HG03139 (cell line): ENCODE data around the gene HOXB2.

ENCODE experiments used
- ATAC-seq: cut with Tn5 transposase; IDR thresholded peaks from one replicate; pipeline ENCODE4 v1.9.1; 2021; ENCODE audit not compliant: unreplicated experiment

HOXB2 gene

GRCh38 chr17:48566717-48567116, 21.8 kb upstream of the HOXB2 start:
- no peak for ATAC-seq

DNA sequence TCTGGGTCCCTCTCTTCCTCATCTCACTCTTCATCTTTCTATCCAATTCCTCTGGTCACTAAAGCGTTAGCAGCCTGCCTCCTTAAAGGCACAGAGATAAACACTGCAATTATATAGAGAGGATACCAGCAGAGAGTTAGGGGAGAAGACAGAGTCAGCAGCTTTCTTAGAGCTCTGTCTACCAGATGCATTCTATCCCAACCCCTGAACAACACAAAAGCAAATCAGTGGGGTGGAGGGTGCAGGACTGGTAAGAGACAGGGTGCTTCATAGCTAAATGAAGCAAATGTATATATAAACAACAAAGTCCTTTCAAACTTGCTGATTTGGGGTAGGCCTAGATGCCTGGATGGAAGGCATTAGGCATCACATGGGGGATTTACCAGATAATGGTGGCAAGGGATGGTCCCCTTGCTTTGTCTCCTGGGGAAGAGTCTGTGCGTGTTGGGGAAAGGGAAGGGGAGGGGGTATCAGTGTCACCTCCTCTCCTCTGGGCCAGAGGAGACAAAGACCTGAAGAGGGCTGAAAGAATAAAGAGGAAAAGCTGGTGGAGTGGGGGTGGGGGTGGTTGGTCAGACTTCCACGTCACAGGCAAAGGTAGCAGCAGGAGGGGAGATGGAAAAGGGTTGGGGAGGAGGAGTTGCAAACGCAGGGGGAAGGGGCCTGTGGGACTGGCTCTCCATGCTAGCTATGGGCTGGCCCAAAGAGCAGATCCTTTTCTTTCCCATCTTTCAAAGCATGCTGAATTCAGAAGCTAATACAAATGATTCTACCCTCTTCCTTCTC, 21.2 kb upstream of the HOXB2 start:
- no peak for ATAC-seq

DNA sequence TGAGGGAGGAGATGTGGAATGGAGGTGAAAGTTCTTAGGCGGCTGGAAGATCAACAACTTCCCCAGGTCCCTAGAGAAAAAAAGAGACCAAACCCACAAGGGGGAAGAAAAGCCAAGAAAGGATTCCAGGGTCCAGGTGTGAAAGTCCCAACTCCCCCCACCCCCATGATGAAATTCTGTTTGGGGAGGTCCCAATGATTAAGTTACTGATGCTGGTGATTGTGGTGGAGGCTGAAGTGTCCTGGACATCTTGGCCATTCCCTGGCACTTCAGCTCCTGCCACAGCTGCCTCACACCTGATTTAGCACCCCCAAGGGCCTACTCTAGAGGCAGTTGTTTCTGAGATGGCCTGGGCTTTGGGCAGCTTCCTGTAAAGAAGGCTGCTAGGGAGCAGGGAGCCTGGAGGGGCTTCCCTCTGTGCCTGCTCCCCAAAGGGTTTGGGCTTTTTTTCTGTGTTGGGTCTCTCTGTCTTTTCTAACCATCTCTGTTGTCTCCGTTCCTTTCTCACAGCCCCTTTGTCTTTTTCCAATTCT, 20.2 kb upstream of the HOXB2 start:
- no peak for ATAC-seq

- no peak for ATAC-seq
Measured at GRCh38 chr17:48564188-48565021, 19.5 kb upstream of the HOXB2 start.

GRCh38 chr17:48563867-48564187, 18.9 kb upstream of the HOXB2 start:
- no peak for ATAC-seq

DNA sequence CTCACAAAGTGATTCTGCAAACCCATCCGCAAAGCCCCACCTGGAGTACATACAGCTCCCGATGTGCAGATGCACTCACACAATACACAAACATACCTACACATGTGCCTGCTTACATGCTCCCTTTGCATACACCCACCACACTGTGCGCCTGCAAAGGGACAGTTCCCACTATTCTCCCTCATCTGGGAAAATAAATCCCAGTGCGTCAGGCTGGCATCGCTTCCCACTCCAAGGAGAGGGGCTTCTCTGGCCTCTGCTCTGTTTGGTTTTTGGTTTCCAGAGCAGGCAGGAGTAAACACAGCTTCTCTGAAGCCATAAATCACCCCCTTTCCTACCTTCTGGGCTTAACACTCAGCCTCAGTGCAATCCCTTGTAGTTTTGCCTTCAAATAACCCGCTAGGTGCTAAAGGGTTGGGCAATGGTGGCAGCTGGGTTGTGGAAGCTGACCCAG, 18.5 kb upstream of the HOXB2 start:
- ATAC-seq: no peak

DNA sequence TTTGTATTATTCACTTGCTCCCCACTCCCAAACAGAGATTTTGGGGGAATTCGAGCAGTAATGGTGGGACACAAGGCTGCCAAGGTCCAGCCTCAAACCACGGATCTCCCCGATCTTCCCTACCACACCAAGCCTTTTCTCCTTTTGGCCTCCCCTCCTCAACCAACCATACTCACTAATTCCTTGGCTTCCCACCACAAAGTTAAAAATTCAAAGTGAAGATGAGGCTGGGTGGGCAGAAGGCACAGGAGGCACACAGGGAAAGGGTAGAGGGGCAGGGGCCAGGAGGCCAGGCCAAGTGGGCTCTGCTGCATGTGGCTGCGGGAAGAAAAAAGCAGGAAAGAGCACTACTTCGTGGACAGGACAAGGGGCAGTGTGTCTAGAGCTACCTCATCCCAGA, 18.0 kb upstream of the HOXB2 start:
- no peak for ATAC-seq

- ATAC-seq: no peak
Measured at GRCh38 chr17:48561884-48562810, 17.2 kb upstream of the HOXB2 start.

DNA sequence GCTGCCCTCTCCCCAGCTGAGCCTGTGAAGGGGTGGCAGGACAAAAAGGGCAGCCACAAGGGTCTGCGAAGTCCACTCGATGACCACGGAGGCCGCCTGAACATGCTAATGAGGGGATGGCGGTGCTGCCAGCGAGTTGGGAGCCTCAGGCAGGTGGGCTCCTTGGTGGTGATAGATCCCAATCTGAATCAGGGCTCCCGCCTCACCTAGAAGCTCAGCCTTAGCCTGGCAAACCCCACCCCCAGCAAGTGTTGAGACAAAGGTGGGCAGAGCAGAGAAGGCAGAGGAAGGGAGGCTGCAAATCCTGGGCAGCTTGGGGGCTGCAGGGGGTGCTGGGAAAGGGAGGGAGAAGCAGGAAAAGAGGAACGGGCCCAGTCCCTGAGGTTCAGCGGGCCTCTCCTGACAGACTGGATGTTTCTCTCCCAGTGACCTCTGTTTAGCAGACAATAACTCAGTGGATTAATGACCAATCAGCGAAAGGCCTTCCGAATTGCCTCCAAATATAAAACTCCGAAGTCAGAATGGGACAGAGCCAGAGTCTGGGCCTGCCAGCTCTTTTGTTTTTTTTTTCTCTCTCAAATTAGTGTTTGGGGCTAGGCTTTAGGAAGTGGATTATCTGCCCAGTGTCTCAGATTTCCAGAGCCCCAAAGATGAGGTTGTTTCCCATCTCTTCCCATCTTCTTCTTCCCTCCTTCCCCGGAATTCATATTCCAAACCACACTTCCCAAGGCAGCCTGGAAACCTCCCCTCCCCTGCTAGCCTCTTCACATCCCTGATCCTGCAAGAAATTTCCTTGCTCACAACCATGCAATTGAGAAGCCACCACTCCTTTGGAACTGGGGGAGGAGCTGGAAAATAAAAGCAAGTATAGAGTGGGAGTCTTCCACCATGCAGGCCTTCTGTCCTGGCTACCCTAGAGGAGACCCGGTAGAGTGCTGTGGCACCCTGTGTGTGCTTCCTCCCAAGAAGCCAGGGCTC, 15.2 kb upstream of the HOXB2 start:
- no peak for ATAC-seq

DNA sequence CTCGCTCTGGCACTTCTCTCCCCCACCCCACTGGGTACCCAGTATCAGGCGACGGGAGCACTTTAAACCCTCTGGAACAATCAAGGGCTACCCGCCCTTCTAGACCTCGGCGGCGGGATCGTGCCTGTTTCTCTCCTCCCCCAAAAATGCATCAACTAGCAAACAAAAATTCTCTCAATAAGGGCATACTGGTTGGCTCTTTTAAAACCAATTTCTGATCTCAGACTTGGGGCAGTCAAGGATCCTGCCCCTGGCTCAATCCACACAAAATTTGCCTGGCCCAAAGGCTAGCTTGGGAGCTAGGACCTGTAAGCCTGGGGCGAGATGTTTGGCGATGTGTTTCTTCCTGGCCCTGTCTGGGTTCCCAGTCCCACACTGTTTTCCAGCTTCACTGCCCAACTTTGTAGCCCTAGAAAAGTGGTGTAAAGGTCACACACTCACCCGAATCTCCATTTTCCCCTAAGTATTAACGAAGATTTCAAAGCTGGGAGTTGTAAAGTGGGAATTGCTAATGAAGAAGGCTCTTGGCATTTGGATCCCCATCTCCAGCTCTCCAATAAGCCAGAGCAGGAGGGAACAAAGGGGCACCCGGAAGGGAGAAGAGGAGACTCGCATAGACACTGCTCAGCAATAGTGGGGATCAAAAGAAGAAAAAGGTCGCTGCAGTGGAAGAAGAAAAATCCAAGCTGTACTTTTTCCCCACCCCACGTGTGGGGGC, 14.4 kb upstream of the HOXB2 start:
- no peak for ATAC-seq

DNA sequence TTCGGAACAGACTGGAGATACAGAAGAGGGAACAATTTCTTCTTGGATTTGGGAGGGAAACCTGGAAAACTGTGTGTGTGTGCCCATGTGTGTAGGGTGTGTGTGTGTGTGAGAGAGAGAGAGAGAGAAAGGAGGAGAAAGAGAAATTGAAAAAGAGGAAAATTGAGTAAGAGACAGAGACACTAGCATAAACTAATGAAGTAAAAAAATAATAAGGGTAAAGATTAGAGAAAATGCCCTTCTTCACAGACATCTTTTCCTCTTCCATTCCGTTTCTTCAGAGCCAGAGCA, 13.9 kb upstream of the HOXB2 start:
- no peak for ATAC-seq

DNA sequence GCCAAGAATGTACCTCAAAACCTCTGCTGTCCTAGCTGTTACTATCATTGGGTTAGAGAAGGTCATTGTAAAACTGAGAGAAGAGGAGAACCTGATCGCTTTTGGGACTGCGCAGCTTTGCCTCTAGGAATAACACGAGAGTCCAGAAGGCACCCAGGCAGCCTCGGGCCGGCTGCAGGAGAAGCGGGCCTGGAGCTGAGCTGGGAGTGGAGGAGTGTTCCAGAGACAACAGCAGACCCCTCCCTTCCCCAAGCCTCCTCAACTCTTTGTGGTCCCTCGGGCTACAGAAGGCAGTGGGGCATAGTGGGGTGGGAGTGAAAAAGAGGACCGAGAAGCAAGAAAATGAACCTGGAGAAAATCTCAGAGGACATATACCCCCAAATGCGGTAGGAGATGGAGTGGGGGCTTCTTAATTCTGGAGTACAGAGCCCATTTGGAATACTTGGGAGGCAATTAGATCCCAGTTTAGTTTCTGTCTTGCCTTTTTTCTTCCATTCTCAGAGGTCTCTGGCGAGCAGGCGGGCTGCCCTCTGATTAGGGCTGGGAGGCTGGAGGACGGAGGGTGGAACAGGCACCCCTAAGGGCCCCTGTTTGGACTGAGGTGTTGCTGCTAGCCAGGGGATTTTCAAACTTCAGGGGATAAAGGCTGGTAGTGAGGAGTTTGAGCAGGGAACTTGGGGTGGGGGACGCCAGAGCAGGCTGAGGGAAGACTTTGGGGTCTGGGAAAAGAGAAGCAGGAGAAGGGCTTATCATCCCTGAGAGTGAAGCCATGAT, 13.3 kb upstream of the HOXB2 start:
- ATAC-seq: no peak

- no peak for ATAC-seq
Measured at GRCh38 chr17:48556576-48557401, 11.9 kb upstream of the HOXB2 start.

DNA sequence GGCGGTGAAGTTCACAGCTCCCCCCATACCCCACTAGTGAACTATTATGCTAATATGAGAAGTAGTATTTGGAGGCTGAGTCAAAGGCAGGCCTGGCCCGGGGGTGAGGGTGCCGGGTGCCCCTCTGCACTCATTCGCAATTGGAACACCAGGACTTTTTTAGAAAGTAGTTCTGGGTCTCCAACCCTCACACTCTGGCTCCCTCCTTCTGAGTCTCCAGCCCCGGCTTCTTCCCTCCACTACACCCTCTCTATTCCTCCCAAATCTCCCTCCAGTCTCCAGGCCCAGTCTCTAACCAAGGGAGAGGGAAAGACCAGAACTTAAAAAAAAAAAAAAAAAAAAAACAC, 11.3 kb upstream of the HOXB2 start:
- ATAC-seq: no peak

DNA sequence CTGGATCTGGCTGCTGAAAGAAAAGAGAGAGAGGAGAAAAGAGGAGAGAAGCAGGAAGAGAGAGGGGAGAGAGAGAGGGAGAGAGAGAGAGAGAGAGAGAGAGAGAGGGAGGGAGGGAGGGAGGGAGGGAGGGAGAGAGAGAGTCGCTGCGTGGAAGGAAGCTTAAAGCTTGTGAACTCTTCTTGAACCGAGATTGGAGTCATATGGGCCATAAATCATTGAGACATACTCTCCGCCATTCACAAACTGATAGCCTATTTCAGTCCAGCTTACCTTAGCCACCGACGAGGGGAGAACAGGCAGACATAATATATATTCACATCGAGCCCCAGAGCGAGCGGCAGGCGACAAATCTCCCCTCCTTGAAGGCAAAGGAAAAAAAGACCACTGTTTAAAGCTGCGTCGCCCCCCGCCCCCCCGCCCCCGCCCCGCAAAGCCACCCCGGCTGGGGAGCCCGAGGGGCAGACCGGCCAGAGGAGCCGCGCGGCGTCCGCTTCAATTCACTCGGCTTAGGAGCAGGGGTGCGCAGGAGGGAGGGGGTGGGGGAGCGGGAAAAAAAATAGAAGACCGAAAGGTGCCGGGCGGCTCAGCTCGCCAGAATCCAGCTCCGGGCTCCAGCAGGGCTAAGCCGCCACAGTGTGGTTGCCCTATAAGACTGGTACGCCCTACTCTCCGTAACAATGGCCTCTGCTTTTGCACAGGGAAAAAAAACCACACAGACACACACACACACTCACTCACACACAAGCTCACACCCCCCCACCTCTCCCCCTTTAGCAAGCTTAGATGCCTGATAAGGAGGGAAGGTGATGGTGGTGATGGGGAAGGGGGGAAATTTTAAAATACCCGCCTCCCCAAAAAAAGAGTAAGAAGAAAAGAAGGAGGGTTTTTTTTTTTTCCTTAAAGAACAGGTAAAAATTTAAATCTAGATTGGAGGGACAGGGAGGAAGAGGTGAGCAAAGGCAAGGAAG, 10.6 kb upstream of the HOXB2 start:
- ATAC-seq: no peak

DNA sequence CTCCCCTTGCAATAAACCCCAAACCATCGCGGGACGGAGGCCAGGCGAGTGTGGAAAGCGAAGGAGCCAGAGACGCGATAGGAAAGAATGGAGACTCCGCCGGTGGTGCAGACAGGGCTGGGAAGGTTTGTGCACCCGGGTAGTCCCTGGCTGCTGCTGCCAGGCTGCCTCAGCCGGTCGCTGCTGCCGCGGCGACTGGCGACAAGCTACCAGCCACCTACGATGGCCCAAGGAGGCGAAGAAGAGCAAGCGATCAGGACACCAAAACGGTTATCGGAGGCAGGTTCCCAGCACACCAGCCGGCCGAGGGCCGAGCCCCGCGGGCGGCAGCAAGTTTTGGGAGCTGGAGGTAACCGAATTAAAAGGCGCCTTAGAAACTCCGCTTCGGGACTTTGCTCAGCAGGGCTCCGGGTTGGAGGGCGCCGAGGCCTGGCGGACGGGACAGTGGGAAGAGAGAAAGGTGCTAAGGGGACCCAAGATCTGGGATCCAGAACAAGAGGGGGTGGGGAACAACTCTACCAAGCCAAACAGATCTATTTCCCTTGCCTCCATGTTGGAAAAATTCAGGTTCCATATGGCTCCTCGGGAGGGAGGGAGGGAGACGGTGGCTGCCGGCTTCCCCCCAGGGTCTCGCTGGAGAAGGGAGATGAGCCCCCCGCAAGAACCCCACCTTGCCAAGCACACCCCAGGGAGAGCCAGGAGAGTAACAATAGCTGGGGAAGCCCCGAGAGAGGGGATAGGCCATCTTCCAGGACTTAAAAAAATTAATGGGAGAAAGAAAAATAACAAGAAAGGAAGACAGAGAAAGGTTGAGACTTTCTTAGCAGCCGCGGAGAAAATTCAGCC, 9.7 kb upstream of the HOXB2 start:
- no peak for ATAC-seq
